Hematopoietic multipotent progenitor cell treated with erythropoietin and hydrocortisone succinate and interleukin-3 and kit ligand, for 6 days (in vitro differentiated cells): ENCODE data around the gene ZSWIM6.
"Not testable (repeated sequence)": the region's sequence is repeated elsewhere in the genome, so short reads cannot be mapped to it uniquely, and the experiment has no call there.

Source experiments
- DNase-seq: peaks from one replicate; pipeline ENCODE4 v3.0.0-alpha.2; 2015

Gene ZSWIM6

DNA sequence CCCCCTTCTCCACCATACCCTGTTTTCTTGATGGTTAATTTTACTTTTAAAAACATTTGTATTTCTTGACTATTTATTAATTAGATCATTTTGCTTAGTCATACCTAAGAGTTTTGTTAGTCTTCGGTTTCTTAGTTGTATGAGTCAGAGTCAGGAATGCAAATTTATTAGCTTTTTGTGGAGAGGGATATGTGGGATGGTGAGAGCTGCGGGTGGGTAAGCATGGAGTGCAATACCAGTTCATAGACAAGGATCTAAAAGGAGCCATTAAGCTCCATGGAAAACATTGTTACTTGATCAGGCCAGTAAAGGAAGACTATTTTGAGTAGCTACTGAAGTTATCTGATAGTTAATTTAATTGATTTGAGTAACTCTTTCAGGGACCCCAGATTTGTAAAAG is 77.5 kb downstream of the ZSWIM6 start:
- no peak for DNase-seq

- no peak for DNase-seq
These were observed 78.8 kb downstream of the ZSWIM6 start for GRCh38 chr5:61410811-61411210.

DNA sequence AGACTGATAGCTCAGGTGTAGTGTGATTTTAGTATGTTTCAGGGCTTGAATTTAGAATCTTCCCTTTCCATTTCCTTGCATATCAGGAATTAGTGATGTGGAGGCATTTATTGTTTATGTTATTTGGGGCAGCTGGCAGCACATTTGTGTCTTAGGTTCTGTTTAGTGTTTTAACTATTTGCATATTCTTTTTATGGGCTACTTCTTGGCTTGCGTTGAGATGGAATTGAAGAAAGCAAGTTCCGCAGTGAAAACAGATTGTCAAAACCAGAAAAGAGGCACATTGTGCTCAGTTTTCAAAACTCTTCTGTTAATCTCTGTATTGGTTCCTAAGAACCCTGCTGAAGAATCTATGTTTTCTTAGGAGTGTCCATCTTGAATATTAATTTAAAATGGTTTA is 80.3 kb downstream of the ZSWIM6 start:
- no peak for DNase-seq

DNA sequence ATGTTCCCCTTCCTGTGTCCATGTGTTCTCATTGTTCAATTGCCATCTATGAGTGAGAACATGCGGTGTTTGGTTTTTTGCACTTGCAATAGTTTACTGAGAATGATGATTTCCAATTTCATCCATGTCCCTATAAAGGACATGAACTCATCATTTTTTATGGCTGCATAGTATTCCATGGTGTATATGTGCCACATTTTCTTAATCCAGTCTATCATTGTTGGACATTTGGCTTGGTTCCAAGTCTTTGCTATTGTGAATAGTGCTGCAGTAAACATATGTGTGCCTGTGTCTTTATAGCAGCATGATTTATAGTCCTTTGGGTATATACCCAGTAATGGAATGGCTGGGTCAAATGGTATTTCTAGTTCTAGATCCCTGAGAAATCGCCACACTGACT is 81.1 kb downstream of the ZSWIM6 start:
- not testable (repeated sequence) for DNase-seq

- no peak for DNase-seq
These were observed 82.7 kb downstream of the ZSWIM6 start for GRCh38 chr5:61414806-61415205.

DNA sequence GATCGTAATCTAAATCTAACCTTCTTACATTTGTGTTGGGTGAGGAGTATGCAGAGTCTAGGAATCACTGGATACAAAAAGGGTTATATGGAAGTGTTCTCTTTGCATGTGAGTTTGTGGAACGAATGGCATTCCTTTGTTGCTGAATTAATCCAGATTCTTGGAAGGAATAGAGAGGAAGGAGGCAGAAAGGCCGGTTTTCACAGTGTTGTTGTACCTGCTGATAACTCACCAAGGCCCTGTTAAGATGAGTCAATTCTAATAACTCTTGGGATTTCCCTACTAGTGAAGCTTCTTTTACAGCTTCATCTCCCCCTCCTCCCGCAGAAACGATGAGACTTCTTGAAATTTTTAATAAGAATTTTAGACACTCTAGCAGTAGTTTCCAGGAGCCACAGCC is 84.0 kb downstream of the ZSWIM6 start:
- DNase-seq = no peak

- DNase-seq = no peak
These were observed 84.4 kb downstream of the ZSWIM6 start for GRCh38 chr5:61416420-61416819.

DNA sequence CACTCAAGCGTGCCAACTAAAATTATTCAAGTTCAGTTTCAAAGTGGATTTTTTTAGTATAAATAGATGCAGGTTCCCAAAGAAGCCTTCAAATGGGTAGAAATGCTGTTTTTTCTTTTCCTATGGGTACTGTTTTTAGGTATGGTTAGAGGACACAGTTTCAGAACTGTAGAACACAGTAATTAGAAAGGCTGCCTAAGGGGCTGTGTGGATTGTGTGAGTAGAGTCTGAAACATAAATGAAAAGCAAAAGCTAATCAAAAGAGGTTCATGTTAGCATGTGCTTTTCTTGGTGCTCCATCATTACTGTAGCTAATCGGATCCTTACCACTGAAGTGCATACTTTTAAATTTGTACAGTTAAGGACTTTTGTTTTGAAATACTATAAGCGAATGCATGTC is 85.3 kb downstream of the ZSWIM6 start:
- no peak for DNase-seq

GRCh38 chr5:61417851-61418250 is 85.8 kb downstream of the ZSWIM6 start:
- no peak for DNase-seq

DNA sequence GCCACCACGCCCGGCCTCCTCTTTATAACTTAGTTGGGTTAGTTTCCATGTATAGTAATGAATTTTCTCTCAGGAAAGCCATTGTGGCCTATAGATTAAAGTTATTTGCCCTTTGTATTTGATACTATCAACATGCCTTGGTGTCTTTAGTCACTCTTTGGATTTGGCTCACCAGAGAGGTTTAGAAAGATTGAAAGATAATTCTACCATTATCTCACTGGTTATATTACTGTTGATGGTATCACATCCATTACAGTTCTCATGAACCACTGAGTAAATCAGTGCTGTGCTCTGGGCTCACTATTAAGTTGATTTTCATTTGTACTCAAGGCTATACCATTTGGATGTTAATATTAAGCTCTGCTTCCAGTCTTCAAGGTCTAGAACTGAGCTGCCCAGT is 87.0 kb downstream of the ZSWIM6 start:
- no peak for DNase-seq

DNA sequence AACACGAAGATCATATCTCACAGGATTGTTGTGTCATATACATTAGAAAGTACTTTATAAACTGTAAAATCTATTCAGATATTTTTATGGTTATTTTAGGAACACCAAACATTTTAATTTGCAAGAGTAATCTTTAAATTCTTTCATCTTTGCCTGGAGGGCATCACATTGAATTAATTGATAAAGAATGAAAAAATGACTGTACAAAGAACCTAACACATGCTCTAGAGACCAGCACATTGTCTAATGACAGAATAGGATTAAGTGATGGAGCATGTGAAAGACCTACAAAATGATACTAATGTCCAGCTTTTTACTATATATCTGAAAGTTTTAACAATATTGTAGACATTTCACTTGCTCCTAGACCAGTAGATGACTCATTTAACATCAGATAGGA is 88.0 kb downstream of the ZSWIM6 start:
- no peak for DNase-seq

- DNase-seq = not testable (repeated sequence)
These were observed 89.2 kb downstream of the ZSWIM6 start for GRCh38 chr5:61421262-61421661.

GRCh38 chr5:61423487-61424145 is 91.6 kb downstream of the ZSWIM6 start:
- peak; percentile 17 for DNase-seq

DNA sequence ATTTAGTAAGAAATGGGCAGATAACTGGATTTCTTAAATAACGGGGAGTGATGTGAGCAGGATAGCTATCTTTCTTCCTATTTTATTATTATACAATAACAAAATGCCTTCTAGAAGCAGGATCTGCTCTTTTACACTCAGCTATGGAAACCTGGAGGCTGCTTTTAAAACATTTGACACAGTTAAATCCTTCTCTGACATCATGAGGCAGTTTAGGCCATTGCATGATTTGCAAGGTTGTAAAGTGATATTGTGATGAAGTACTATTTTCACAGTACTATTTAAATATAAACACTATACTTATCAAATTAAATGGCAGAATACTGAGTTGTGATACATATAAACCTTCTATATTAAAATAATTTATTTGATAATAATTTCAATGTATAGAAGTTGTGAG is 93.9 kb downstream of the ZSWIM6 start:
- DNase-seq = no peak

DNA sequence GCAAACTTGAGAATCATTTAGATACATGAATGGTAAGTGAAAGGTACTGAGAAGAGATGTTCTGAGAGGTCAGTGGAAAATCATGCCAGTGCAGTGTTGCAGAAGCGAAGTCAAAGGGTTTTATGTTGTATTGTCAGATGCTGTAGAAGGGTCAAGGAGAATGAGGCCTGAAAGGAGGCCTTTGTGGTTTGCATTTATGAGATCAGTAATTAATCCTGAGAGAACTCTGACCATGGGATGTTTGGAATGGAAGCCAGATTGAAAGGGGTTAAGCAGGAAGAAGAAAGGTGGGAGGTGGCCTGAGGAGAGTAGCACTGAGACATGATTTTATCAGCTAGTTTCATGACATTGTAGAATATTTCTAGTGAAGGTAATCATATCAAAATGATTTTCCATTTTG is 97.8 kb downstream of the ZSWIM6 start:
- DNase-seq = no peak

DNA sequence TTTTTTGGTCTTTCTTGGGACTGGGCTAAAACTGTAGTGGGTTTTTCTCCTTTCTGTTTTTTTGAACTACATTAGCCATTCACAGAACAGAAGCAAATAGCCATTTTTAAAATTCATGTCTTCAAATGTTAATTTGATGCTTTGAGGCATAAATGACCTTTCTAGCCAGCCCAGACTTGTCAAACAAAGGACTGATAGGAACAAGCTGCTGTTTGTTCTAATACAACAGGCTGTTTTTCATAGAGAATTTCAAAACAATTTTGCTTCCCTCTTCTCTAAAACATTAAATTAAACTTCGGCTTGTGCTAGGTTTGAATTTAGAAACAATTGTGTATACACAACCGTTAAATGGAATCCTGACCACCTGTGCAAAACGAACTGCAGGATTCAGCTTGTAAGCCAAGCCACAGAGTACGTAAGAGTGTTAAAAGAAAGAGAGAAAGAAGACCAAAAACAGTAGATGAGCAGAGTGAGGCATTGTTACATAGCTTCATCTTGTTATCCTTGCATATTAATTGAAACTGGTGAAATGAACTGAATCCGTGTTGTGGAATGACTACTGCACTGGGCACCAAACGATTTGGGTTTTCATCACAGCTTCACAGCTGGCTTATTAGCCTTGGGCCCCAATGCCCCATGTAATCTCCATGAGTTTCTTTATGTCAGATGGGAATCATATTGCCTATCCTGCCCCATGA is 100.0 kb downstream of the ZSWIM6 start:
- DNase-seq = no peak

- no peak for DNase-seq
These were observed 103.3 kb downstream of the ZSWIM6 start for GRCh38 chr5:61435368-61435767.

- no peak for DNase-seq
These were observed 106.4 kb downstream of the ZSWIM6 start for GRCh38 chr5:61438298-61438970.

DNA sequence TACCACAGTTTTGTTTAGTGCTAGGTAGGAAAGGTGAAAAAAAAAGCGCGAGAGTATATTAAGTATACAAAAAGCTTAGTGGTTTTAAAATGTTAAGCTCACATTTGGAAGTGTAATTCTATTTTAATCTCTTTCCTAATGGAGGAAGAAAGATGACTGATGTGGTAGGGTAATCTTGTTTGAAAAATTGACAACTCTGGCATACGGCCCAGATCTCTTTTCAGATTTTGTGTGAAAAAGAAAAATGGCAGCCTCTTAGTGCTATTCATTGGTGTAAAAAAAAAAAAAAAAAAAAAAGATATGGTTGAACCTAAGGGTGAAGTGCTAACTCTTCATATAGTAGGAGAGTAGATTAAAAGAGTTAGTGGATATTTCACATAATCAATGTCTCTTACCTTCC is 108.0 kb downstream of the ZSWIM6 start:
- DNase-seq = no peak

DNA sequence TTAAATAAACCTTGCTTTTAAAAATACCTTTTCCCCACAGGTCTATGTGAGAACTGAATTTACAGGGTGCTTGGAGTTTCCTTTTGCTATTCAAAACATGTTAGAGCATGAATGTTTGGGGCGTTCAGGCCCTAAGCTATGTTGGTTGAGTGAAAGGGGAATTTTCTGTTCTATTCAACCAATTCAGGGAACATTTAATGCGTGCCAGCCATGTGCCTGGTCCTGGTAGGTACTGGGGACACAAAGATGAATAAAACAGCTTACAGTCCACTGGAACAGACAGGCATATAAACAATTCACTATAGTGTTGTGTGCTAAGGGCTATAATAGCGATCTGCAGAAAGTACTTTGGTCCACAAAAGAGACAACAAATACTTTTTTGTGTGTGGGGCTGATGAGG is 108.5 kb downstream of the ZSWIM6 start:
- DNase-seq = no peak

GRCh38 chr5:61441742-61442141 is 109.7 kb downstream of the ZSWIM6 start:
- no peak for DNase-seq

- DNase-seq = no peak
These were observed 115.9 kb downstream of the ZSWIM6 start for GRCh38 chr5:61447780-61448495.

- no peak for DNase-seq
These were observed 117.9 kb downstream of the ZSWIM6 start for GRCh38 chr5:61449804-61450492.
